UCSD-AML1 (cell line): ENCODE data around the gene SVIL.
"Not testable (repeated sequence)": the region's sequence is repeated elsewhere in the genome, so short reads cannot be mapped to it uniquely, and the experiment has no call there.

Experiments
- DNase-seq: peaks from one replicate; lab custom pipeline; 2025; ENCODE audit not compliant: unreplicated experiment; lab: John Stamatoyannopoulos, UW

The SVIL gene

GRCh38 chr10:29469481-29470354 lies 165.1 kb downstream of the SVIL start:
- DNase-seq, result no peak

- no peak for DNase-seq
Observed at GRCh38 chr10:29465384-29465783, 169.4 kb downstream of the SVIL start.

- not testable (repeated sequence) for DNase-seq
Observed at GRCh38 chr10:29464671-29465171, 170.1 kb downstream of the SVIL start.

- no peak for DNase-seq
Observed at GRCh38 chr10:29461042-29461441, 173.7 kb downstream of the SVIL start.

GRCh38 chr10:29458190-29458589 lies 176.6 kb downstream of the SVIL start:
- DNase-seq, result not testable (repeated sequence)

- DNase-seq, result no peak
Observed at GRCh38 chr10:29455095-29455494, 179.7 kb downstream of the SVIL start.

GRCh38 chr10:29454250-29454649 lies 180.5 kb downstream of the SVIL start:
- DNase-seq, result no peak

- no peak for DNase-seq
Observed at GRCh38 chr10:29452546-29452945, 182.2 kb downstream of the SVIL start.

GRCh38 chr10:29451946-29452345 lies 182.8 kb downstream of the SVIL start:
- DNase-seq, result no peak

- no peak for DNase-seq
Observed at GRCh38 chr10:29450405-29450804, 184.4 kb downstream of the SVIL start.

GRCh38 chr10:29448756-29449592 lies 185.8 kb downstream of the SVIL start:
- DNase-seq, result peak; percentile 81

- DNase-seq, result no peak
Observed at GRCh38 chr10:29448125-29448524, 186.6 kb downstream of the SVIL start.

GRCh38 chr10:29446327-29446726 lies 188.4 kb downstream of the SVIL start:
- no peak for DNase-seq

- no peak for DNase-seq
Observed at GRCh38 chr10:29443745-29444523, 190.8 kb downstream of the SVIL start.

- no peak for DNase-seq
Observed at GRCh38 chr10:29440981-29441380, 193.8 kb downstream of the SVIL start.

GRCh38 chr10:29439005-29439404 lies 195.8 kb downstream of the SVIL start:
- not testable (repeated sequence) for DNase-seq

GRCh38 chr10:29438271-29438670 lies 196.5 kb downstream of the SVIL start:
- no peak for DNase-seq

- no peak for DNase-seq
Observed at GRCh38 chr10:29437871-29438270, 196.9 kb downstream of the SVIL start.

GRCh38 chr10:29435809-29436501 lies 198.8 kb downstream of the SVIL start:
- no peak for DNase-seq

GRCh38 chr10:29434111-29434510 lies 200.7 kb downstream of the SVIL start:
- DNase-seq, result no peak
